Measurements from ENCODE around the gene CSAG3.
"Not testable (repeated sequence)": the region's sequence is repeated elsewhere in the genome, so short reads cannot be mapped to it uniquely, and the experiment has no call there.

- not testable (repeated sequence) for TF ChIP-seq CTCF (optimal IDR thresholded peaks at IDR 0.05 in 1 of 3, IDR thresholded peaks at IDR 0.05 in 1 of 3, conservative IDR thresholded peaks at IDR 0.05 in 1 of 3; ENCODE audit: extremely low read depth in 1 of 3, insufficient read depth in 2 of 3, low read length in 3 of 3); EZH2 (IDR thresholded peaks at IDR 0.05; ENCODE audit: low read length)
These were observed 526 bp downstream of the CSAG3 start for GRCh38 chrX:152759544-152759943.

Data from keratinocyte (primary cell).